IPS-18a (cell line): ENCODE data around the gene PCBP3.

Source experiments
- H3K27ac ChIP-seq: one replicate; pipeline ENCODE4 v1.5.1; 2013; ENCODE audit warnings: low read length
- H3K27me3 ChIP-seq: one replicate; pipeline ENCODE4 v1.6.1; 2013; ENCODE audit warnings: mild to moderate bottlenecking, low read length; ENCODE audit not compliant: control insufficient read depth, insufficient read depth
- H3K36me3 ChIP-seq: one replicate; pipeline ENCODE4 v1.6.1; 2013; ENCODE audit warnings: low read depth, low read length; ENCODE audit not compliant: control insufficient read depth
- H3K4me1 ChIP-seq: one replicate; pipeline ENCODE4 v1.6.1; 2013; ENCODE audit warnings: low read depth, low read length; ENCODE audit not compliant: control insufficient read depth
- H3K4me3 ChIP-seq: one replicate; pipeline ENCODE4 v1.5.1; 2013; ENCODE audit warnings: low read length
- H3K9ac ChIP-seq: one replicate; pipeline ENCODE4 v1.6.1; 2013; ENCODE audit warnings: mild to moderate bottlenecking, low read length, moderate library complexity
- H3K9me3 ChIP-seq: one replicate; pipeline ENCODE4 v1.6.1; 2013; ENCODE audit warnings: low read depth, low read length; ENCODE audit not compliant: control insufficient read depth

PCBP3 gene

GRCh38 chr21:45916011-45916840, 272.7 kb downstream of the PCBP3 start:
- Histone ChIP-seq H3K36me3 (no peaks in the 10 kb centered on the region), H3K27me3 (no peaks in the 10 kb centered on the region), H3K27ac (no peak overlapping the region), H3K9me3 (no peaks in the 10 kb centered on the region), H3K9ac (no peak overlapping the region), H3K4me3 (no peak overlapping the region), H3K4me1 (no peaks in the 10 kb centered on the region)

GRCh38 chr21:45917241-45917640, 273.7 kb downstream of the PCBP3 start:
- no peaks in the 10 kb centered on the region for H3K9me3 ChIP-seq
- H3K36me3 ChIP-seq, result no peaks in the 10 kb centered on the region
- no peak overlapping the region for H3K27ac ChIP-seq
- H3K4me3 ChIP-seq, result no peak overlapping the region
- no peaks in the 10 kb centered on the region for H3K27me3 ChIP-seq
- H3K4me1 ChIP-seq, result no peaks in the 10 kb centered on the region
- H3K9ac ChIP-seq, result no peak overlapping the region

GRCh38 chr21:45918011-45918410, 274.5 kb downstream of the PCBP3 start:
- H3K4me1 ChIP-seq, result no peaks in the 10 kb centered on the region
- H3K27ac ChIP-seq, result no peak overlapping the region
- no peak overlapping the region for H3K9ac ChIP-seq
- H3K4me3 ChIP-seq, result no peak overlapping the region
- no peaks in the 10 kb centered on the region for H3K9me3 ChIP-seq
- H3K27me3 ChIP-seq, result no peaks in the 10 kb centered on the region
- no peaks in the 10 kb centered on the region for H3K36me3 ChIP-seq

- Histone ChIP-seq H3K9me3 (no peaks in the 10 kb centered on the region), H3K27me3 (no peaks in the 10 kb centered on the region), H3K9ac (no peak overlapping the region), H3K4me3 (no peak overlapping the region), H3K4me1 (no peaks in the 10 kb centered on the region), H3K27ac (no peak overlapping the region), H3K36me3 (no peaks in the 10 kb centered on the region)
Observed at GRCh38 chr21:45918835-45919447, 275.4 kb downstream of the PCBP3 start.

GRCh38 chr21:45919593-45919992, 276.1 kb downstream of the PCBP3 start:
- Histone ChIP-seq H3K4me3 (no peak overlapping the region), H3K9me3 (no peaks in the 10 kb centered on the region), H3K4me1 (no peaks in the 10 kb centered on the region), H3K36me3 (no peaks in the 10 kb centered on the region), H3K27me3 (no peaks in the 10 kb centered on the region), H3K27ac (no peak overlapping the region), H3K9ac (no peak overlapping the region)

GRCh38 chr21:45920824-45921600, 277.5 kb downstream of the PCBP3 start:
- no peak overlapping the region for H3K4me3 ChIP-seq
- H3K9ac ChIP-seq, result no peak overlapping the region
- no peaks in the 10 kb centered on the region for H3K4me1 ChIP-seq
- H3K36me3 ChIP-seq, result no peaks in the 10 kb centered on the region
- H3K27ac ChIP-seq, result no peak overlapping the region
- H3K9me3 ChIP-seq, result no peaks in the 10 kb centered on the region
- no peaks in the 10 kb centered on the region for H3K27me3 ChIP-seq

- Histone ChIP-seq H3K4me1 (no peaks in the 10 kb centered on the region), H3K27ac (no peak overlapping the region), H3K9ac (no peak overlapping the region), H3K9me3 (no peaks in the 10 kb centered on the region), H3K4me3 (no peak overlapping the region), H3K27me3 (peaks cover 4% of the 10 kb centered on the region), H3K36me3 (no peaks in the 10 kb centered on the region)
Observed at GRCh38 chr21:45921917-45922316, 278.4 kb downstream of the PCBP3 start.

GRCh38 chr21:45922648-45923047, 279.1 kb downstream of the PCBP3 start:
- H3K9me3 ChIP-seq, result no peaks in the 10 kb centered on the region
- H3K27ac ChIP-seq, result no peak overlapping the region
- H3K36me3 ChIP-seq, result no peaks in the 10 kb centered on the region
- peaks cover 5% of the 10 kb centered on the region for H3K27me3 ChIP-seq
- no peak overlapping the region for H3K4me3 ChIP-seq
- no peak overlapping the region for H3K9ac ChIP-seq
- H3K4me1 ChIP-seq, result no peaks in the 10 kb centered on the region

GRCh38 chr21:45923146-45923545, 279.6 kb downstream of the PCBP3 start:
- H3K9ac ChIP-seq, result no peak overlapping the region
- H3K36me3 ChIP-seq, result no peaks in the 10 kb centered on the region
- H3K4me1 ChIP-seq, result no peaks in the 10 kb centered on the region
- no peak overlapping the region for H3K4me3 ChIP-seq
- no peak overlapping the region for H3K27ac ChIP-seq
- peaks cover 5% of the 10 kb centered on the region for H3K27me3 ChIP-seq
- no peaks in the 10 kb centered on the region for H3K9me3 ChIP-seq

- no peak overlapping the region for H3K9ac ChIP-seq
- H3K4me1 ChIP-seq, result no peaks in the 10 kb centered on the region
- H3K4me3 ChIP-seq, result no peak overlapping the region
- no peaks in the 10 kb centered on the region for H3K36me3 ChIP-seq
- H3K27ac ChIP-seq, result no peak overlapping the region
- peaks cover 8% of the 10 kb centered on the region for H3K27me3 ChIP-seq
- H3K9me3 ChIP-seq, result no peaks in the 10 kb centered on the region
Observed at GRCh38 chr21:45926281-45926680, 282.8 kb downstream of the PCBP3 start.

- H3K9me3 ChIP-seq, result no peaks in the 10 kb centered on the region
- H3K4me3 ChIP-seq, result no peak overlapping the region
- no peaks in the 10 kb centered on the region for H3K4me1 ChIP-seq
Observed at GRCh38 chr21:45927032-45927431, 283.5 kb downstream of the PCBP3 start.

More at GRCh38 chr21:45927032-45927431, 283.5 kb downstream of the PCBP3 start:
- Histone ChIP-seq H3K36me3 (no peaks in the 10 kb centered on the region), H3K27me3 (peaks cover 8% of the 10 kb centered on the region), H3K27ac (no peak overlapping the region), H3K9ac (no peak overlapping the region)
